D721Med (cell line): Measurements from ENCODE around the gene ZNF205.
"Not testable (repeated sequence)": the region's sequence is repeated elsewhere in the genome, so short reads cannot be mapped to it uniquely, and the experiment has no call there.

Source experiments
- DNase-seq: peaks from one replicate; pipeline ENCODE4 v3.0.0; 2011; ENCODE audit warnings: low spot score; ENCODE audit not compliant: insufficient read length
- FAIRE-seq: peaks from 2 replicates; lab custom pipeline; 2011; peaks lifted over from hg19 to GRCh38; lab: Jason Lieb, UNC
- TF ChIP-seq, protein P1 (sequence below): IDR thresholded peaks from 2 replicates; pipeline ENCODE4 v1.5.1; 2012; ENCODE audit warnings: mild to moderate bottlenecking, control low read depth; ENCODE audit not compliant: insufficient read depth; ENCODE audit errors: missing control alignments

Gene ZNF205

DNA sequence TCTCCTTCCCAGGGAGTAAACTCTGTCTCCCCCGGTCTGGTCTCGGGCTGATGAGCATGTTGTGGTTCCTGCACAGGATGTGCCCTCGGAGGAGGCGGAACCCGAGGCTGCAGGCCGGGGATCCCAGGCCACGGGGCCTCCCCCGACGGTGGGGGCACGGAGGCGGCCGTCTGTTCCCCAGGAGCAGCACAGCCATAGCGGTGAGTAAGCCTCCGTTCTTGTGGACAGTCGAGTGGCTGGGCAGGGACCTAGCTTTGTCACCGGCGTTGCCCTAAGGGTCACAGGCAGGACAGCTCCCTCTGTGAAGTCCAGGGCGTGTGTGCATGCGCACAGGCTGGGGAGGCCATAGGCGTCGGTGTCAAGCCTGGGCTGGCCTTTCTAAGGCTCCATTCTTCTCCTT, 26.0 kb downstream of the ZNF205 start:
- TF ChIP-seq, protein P1, sequence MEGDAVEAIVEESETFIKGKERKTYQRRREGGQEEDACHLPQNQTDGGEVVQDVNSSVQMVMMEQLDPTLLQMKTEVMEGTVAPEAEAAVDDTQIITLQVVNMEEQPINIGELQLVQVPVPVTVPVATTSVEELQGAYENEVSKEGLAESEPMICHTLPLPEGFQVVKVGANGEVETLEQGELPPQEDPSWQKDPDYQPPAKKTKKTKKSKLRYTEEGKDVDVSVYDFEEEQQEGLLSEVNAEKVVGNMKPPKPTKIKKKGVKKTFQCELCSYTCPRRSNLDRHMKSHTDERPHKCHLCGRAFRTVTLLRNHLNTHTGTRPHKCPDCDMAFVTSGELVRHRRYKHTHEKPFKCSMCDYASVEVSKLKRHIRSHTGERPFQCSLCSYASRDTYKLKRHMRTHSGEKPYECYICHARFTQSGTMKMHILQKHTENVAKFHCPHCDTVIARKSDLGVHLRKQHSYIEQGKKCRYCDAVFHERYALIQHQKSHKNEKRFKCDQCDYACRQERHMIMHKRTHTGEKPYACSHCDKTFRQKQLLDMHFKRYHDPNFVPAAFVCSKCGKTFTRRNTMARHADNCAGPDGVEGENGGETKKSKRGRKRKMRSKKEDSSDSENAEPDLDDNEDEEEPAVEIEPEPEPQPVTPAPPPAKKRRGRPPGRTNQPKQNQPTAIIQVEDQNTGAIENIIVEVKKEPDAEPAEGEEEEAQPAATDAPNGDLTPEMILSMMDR, result no peak
- FAIRE-seq, result no peak
- DNase-seq, result no peak

DNA sequence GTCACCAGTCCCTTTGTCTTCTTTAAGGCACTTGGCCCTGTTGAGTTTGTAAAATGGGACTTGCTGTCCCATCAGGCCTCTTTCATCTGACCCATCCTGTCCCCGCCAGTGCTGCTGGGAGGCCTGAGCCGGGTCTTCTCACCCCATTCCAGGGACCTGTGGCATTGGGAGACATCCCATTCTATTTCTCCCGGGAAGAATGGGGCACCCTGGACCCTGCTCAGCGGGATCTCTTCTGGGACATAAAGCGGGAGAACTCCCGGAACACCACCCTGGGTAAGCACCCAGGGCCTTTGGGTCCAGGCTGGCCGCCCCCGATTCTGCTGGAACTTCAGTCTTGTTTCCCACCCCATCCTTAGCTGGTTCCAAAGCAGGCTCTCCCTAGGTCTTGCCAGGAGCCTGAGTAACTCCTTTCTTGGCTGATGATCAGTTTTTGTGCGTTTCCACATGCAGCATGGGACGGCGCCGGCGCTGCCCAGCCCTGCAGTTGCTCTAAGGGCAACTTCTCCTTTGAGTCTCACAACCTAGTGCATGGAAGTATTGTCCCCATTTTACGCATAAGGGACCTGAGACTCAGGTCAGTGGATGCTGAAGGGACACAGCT, 26.5 kb downstream of the ZNF205 start:
- no peak for FAIRE-seq
- DNase-seq, result no peak
- TF ChIP-seq, protein P1, result no peak

DNA sequence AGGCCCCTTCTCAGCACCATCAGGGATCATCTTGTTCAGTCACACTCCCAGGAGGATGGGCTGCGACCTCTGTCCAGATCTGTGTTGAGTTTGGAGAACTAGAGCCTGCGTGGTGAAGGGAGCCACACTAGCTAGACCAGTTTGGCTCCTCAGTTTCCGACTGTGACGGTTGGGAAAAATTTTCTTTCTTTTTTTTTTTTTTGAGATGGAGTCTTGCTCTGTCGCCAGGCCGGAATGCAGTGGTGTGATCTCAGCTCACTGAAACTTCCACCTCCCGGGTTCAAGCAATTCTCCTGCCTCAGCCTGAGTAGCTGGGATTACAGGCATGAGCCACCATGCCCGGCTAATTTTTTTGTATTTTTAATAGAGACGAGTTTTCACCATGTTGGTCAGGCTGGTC, 27.2 kb downstream of the ZNF205 start:
- FAIRE-seq, DNase-seq: not testable (repeated sequence)

DNA sequence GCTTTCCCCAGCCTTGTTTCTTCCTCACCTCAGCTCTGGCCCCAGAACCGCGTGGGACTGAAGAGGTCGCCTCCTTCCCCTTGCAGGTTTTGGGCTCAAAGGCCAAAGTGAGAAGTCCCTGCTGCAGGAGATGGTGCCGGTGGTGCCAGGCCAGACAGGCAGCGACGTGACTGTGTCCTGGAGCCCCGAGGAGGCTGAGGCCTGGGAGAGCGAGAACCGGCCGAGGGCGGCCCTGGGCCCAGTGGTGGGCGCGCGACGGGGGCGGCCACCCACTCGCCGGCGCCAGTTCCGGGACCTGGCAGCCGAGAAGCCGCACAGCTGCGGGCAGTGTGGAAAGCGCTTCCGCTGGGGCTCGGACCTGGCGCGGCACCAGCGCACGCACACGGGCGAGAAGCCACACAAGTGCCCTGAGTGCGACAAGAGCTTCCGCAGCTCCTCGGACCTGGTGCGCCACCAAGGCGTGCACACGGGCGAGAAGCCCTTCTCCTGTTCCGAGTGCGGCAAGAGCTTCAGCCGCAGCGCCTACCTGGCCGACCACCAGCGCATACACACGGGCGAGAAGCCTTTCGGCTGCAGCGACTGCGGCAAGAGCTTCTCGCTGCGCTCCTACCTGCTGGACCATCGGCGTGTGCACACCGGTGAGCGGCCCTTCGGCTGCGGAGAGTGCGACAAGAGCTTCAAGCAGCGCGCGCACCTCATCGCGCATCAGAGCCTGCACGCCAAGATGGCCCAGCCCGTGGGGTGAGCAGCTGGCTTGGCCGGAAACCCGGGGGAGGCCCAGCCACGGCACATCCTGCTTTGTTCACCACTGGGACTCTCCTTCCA, 28.4 kb downstream of the ZNF205 start:
- FAIRE-seq (no peak), DNase-seq (no peak)
- TF ChIP-seq, protein P1, result no peak

DNA sequence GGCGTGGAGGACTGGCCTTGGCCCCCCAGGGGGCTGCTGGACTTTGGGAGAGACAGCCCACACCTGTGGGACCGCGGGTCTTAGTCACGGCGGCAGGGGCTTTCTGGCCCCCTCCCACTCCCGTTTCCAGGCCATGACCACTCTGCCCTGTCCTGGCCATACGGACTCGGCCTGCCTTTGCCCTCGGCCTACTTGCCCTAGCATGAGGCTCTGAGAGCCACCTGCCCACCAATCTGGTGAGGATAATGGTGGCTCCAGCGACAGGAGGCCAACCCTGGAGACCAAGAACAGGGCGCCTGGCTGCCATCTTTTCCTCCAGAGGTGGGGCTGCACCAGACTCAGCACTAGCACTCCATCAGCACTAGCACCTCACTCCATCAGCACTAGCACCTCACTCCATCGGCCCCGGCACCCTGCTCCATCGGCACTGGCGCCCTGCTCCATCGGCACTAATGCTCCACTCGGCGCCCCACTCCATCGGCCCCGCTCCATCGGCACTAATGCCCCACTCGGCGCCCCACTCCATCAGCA, 29.5 kb downstream of the ZNF205 start:
- FAIRE-seq (no peak), DNase-seq (no peak)
- TF ChIP-seq, protein P1, result no peak

DNA sequence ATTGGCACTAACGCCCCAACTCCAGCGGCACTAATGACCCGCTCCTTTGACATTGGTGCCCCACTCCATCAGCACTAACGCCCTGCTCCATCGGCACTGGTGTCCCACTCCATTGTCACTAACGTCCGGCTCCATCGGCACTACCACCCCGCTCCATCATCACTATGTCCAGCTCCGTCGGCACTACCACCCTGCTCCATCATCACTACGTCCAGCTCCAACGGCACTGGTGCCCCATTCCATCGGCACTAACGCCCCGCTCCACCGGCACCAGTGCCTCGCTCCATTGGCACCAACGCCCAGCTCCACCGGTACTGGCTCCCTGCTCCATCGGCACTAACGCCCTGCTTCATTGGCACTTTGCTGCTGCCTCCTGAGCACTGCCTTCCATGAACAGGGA, 29.9 kb downstream of the ZNF205 start:
- DNase-seq, result no peak
- TF ChIP-seq, protein P1, result no peak
- FAIRE-seq, result no peak

DNA sequence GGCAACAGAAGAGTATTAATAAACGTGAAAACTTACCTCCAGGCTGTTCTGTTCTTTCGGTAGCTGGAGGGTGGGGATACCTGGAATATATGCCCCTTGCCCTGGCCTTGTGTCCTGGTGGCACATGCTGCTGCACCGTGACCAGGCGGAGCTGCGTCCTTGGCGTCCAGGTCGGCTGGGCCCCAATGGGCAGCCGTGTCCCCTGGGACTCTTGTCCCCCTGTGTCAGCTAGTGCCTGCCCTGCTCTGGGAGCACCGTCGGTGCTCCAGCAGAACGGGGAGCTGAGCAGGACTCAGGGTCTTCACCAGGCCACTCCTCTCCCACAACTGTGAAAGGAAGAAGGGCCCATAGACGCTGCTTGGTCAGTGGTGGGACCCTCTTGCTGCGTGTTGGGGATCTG, 30.4 kb downstream of the ZNF205 start:
- TF ChIP-seq, protein P1, result no peak
- FAIRE-seq, result no peak

More for the DNA sequence above, 30.4 kb downstream of the ZNF205 start:
- no peak for DNase-seq
